GM13976 (cell line): ENCODE measurements around the gene CKAP5.
"Not testable (repeated sequence)": the region's sequence is repeated elsewhere in the genome, so short reads cannot be mapped to it uniquely, and the experiment has no call there.

Experiments used
- DNase-seq: peaks from one replicate; pipeline ENCODE4 v3.0.0; 2012; ENCODE audit warnings: low spot score
- in situ Hi-C: fragments of 300-500 bp; cut with MboI; formaldehyde crosslinking; loops from one replicate; pipeline ENCODE4 v1.12.0; 2022; ENCODE audit warnings: low sequenced_read_pairs, mixed read lengths, inconsistent platforms; ENCODE audit not compliant: unreplicated experiment
- TF ChIP-seq, protein P1 (sequence below): IDR thresholded peaks from 2 replicates; pipeline ENCODE4 v1.5.1; 2012; ENCODE audit warnings: borderline replicate concordance, mild to moderate bottlenecking; ENCODE audit not compliant: insufficient read depth; ENCODE audit errors: extremely low read depth, missing control alignments, control extremely low read depth

Gene CKAP5

DNA sequence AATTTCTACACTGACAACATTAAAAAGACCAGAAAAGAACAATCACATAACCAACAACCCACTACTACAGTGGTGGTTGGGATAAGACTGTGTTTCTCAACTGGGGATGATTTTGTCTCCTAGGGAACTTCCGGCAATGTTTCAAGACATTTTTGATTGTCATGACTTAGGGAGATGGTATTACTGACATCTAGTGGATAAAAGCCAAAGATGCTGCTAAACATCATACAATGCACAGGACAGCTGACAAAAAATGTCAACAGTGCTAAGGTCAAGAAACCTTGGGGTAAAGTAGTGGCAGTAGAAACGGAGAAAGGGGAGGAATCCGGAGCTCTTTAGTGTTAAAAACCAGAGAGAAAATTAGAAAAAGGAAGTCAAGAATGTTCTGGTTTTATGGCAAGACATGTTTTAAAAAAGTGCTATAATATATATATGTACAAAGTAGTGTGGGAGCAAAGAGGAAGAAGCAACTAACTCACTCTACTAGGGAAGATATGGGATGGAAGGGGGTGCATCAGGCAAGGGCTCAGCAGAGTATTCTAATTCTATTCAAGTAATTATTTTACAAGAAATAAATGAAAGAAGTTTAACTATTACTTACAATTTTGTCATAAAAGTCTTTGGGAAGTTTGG lies 37.2 kb downstream of the CKAP5 start:
- DNase-seq = no peak

DNA sequence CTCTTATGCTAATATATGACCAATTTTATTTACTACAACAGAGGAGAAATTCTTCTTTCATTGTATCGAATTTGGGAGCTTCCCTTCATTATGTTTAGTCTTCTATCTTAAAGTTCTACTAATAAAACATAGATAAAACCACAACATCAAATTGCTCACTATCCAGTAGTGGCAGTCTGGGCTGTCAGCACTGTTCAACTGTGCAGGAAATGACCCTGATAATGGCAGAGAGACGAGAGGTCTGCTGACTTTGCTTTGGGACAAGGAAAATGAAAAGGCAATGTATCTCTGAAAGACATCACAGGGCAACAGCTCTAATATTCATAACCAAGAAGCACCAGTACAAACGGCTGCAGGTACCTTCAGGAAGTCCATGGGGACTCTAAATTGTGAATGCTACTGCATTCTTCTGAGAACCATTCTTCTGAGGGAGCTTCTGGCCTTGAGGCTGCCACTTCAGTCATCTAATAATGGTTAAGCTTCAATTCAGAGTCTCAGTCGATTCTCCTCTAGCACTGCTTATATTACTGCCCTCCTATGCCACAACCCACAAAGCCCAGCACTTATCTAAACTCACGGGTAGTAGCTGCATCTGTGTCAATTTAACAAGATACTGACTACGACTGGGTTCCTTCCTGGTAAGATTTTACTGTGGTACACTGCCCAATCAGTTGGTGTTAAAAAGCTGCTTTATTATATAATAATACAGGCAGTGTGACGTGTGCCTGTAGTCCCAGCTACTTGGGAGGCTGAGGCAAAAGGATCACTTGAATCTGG lies 44.2 kb downstream of the CKAP5 start:
- in situ Hi-C loops = no loop called here

More for the DNA sequence above, 37.2 kb downstream of the CKAP5 start:
- in situ Hi-C loops = no loop called here
- TF ChIP-seq, protein P1, sequence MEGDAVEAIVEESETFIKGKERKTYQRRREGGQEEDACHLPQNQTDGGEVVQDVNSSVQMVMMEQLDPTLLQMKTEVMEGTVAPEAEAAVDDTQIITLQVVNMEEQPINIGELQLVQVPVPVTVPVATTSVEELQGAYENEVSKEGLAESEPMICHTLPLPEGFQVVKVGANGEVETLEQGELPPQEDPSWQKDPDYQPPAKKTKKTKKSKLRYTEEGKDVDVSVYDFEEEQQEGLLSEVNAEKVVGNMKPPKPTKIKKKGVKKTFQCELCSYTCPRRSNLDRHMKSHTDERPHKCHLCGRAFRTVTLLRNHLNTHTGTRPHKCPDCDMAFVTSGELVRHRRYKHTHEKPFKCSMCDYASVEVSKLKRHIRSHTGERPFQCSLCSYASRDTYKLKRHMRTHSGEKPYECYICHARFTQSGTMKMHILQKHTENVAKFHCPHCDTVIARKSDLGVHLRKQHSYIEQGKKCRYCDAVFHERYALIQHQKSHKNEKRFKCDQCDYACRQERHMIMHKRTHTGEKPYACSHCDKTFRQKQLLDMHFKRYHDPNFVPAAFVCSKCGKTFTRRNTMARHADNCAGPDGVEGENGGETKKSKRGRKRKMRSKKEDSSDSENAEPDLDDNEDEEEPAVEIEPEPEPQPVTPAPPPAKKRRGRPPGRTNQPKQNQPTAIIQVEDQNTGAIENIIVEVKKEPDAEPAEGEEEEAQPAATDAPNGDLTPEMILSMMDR = no peak

DNA sequence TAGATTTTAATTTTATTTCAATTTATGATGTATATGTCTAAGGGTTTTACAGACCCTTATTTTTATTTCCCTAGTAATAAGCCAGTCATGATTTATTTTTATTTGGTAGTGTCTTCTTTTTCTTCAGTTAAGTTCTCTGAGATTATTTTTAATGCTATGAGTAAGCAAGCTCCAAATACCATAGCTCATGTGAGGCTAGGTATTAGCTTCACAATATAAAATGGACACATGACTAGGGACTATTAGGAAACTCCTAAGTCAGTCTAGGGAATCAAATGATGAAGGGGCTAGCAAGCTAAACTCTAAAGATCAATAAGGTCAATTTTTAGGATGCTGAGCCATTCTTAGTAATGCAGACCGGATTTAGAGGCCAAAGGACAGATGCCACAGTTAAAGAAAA lies 45.9 kb downstream of the CKAP5 start:
- DNase-seq = no peak
- in situ Hi-C loops = no loop called here
- TF ChIP-seq, protein P1 = no peak

More for the DNA sequence above, 44.2 kb downstream of the CKAP5 start:
- TF ChIP-seq, protein P1 = no peak
- no peak for DNase-seq

DNA sequence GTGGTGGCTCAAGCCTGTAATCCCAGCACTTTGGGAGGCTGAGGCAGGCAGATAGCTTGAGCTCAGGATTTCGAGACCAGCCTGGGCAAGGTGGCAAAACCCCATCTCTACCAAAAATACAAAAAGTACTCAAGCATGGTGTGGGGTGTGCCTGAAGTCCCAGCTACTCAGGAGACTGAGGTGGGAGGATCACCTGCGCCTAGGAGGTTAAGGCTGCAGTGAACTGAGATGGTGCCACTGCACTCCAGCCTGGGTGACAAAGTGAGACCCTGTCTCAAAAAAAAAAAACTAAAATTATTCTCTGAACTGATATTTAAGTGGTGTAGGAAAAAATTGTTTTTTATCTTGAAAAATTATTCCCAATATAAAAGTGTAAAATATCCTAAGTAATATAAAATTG lies 46.4 kb downstream of the CKAP5 start:
- in situ Hi-C loops, DNase-seq: not testable (repeated sequence)

DNA sequence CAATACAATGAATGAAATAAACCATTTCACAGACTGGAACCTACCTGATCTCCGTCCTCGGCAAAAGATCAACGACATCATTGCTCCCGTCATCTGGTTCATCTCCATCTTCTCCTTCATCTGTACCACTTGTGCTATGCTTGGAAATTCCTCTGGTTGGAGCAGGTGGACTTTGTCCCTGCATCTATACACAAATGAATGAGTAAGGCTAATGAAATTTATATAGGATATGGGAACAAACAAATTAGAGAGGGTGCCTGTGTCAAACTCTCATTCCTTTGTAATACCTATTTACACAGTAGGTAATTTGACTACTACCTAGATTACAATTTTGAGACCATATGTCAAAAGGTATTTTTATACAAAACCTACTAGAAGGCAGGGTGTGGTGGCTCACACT lies 67.7 kb downstream of the CKAP5 start:
- in situ Hi-C loops = no loop called here
- TF ChIP-seq, protein P1 = no peak
- no peak for DNase-seq

DNA sequence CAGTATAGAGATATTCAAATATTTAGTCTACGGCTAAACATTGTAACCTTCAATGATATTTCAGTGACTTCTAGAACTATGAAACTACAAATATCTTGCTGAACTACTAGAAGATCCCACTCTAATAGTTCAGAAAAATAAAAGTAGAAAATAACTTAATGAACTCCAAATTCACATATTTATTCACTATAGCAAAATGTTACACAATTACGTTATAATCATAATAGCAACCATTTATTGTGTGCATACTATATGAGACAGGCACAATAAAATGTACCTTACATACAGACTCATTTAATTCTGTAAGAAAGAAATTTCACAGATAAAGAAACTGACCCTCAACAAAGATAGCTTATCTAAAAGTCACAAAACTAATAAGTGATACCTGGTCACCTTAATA lies 69.2 kb downstream of the CKAP5 start:
- in situ Hi-C loops = no loop called here
- TF ChIP-seq, protein P1 = no peak
- no peak for DNase-seq

DNA sequence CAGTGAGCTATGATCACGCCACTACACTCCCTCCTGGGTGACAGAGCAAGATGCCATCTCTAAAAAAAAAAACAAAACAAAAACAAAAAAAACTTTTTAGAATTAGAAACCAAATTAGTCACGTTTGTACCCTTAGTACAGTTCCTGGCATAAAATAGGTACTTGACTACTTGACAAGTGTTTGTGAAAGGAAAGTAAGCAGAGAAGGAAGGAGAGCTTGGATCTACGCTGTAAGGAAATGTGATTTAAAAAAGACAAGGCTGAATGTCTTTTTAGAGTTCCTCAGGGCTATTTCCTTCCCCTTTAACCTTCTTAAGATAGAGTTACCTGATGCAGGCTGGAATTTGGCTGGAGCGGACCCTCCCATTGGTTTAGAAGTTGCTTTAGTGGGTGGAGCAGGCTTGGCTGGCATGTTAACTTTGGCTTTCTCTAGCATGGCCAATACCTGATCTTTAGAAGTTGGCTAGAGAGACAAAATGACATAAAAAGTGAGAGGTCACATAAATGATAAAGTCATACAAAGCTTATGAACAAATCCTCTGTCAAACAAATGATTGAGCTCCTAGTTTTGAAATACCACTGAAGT lies 76.4 kb downstream of the CKAP5 start:
- TF ChIP-seq, protein P1 = no peak
- in situ Hi-C loops = no loop called here
- no peak for DNase-seq
